ENCODE measurements around the gene CELF4.

Gene CELF4

DNA sequence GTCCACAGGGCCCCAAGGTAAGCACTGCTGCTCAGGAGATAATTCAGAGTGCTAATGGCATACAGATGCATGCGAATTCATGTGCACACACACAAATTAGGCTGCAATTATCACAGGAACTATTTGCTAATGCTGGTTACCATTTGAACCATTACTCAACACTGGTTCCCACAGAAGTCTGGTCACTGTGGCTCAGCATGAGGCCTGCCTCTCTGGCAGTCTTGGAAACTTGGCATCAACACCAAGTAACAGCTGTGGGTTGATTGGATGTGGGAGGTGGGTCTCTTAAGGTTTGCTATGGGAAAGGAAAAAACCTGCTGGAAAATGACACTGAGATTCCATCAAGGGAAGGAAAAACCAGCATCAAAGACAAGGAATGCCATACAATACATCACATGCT, 105.0 kb downstream of the CELF4 start:
- no peak for DNase-seq

DNA sequence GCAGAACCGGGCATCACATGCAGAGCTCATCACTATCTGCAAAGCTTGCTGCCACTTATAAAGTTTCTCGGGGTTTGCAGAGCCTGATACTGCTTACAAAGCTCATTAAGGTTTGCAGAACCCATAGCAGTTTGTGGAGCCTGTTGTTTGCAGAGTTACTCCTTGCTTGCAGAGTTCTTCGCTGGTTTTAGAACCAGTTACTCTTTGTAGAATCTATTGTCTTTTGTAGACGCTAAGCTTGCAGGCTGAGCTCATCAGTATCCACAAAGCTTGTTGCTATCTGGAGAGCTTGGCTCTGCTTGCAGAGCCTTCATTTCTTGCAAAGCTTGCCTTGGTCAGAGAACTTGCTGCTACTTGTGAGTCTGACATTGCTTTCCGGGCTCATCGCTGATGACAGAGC, 106.9 kb downstream of the CELF4 start:
- DNase-seq: no peak

DNA sequence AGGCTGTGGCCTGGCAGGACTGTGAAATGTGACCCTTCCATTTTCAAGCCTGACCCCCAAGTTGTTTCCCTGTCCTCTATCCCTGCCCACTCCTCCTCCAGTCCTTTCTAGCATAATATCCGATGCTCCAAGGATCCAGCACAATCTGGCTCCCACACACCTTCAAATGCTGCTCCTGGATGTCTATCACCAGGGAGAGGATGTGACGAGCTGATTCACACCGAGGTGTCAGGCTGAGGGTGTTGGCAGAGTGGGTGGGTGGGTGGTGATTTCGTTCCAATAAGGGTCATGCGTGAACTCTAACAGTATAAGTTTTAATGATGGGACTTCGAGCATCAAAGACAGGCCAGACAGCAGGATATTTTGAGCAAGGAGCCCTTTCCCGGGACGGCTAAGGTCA, 107.8 kb downstream of the CELF4 start:
- no peak for DNase-seq

DNA sequence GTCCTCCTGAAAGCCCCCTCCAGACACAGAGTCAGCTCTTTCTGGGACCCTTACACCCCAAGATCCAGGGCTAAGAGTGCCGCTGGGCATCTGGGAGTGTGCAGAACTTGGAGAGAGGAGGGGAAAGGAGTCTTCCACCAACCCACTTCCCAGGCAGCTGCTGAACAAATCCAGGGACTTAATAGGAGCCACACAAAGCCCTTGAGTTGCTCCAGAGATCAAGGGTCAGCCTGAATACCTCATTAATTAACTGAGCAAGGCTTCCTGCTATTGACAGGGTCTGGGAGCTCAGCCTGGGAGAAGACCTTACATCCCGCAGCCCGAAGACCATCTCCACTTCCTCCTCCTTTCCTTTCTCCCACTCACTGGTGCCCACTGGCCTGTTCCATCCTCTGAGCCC, 108.3 kb downstream of the CELF4 start:
- no peak for DNase-seq

DNA sequence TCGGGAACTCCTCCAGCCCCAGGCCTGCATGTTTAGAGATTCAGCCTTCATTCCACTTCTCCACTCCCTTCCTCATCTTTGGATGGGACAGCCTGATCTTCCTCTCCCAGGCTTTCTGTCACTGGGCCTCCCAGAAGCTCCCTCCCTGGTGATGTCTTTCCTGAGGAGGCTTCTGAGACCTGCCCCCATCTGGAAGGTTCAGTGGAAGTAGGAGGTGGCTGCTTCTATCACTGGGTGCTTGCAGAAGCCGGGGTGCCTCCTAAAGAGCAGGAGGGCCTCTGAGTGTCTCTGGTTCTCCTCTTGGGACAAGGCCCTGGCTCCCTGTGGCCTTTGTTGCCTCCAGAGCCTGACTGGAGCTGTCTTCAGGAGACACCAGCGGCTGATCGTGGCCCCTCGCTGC, 108.7 kb downstream of the CELF4 start:
- no peak for DNase-seq

DNA sequence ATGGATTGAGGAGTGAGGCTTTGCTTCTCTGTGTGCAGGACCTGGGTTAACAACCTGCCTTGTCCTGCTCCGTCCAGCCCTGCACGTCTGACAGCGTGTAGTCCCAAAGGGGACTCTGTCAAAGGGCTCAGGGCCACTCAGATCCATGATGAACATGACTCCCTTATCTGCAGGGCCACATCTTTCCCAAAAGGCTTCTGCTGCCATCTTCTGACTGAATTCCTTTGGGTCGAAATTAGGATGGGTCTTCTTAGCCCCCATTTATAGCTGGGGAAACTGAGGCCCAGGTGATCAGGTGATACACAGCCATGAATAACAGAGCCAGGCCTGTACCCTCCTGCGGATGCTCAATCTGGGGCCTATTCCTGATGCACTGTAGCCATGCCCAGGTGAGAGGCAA, 109.2 kb downstream of the CELF4 start:
- DNase-seq: no peak

DNA sequence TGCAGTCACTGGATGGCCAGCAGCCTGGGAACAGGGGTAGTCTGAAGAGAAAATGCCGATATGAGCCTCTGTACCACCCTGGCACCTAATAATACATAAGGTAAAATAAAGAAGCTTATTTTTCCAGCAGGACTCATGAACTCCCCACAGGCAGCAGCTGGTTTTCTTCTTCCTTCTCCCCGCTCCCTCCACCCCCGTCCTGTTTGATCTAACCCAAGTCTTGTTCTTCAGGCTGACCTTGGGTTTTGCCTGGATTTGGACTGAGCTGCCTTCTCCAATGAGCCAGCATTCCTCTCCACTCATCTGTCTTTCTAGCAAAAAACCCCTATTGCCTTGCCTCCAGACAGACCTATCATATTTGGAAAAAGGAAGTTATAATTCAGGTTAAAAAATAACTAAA, 111.8 kb downstream of the CELF4 start:
- no peak for DNase-seq

DNA sequence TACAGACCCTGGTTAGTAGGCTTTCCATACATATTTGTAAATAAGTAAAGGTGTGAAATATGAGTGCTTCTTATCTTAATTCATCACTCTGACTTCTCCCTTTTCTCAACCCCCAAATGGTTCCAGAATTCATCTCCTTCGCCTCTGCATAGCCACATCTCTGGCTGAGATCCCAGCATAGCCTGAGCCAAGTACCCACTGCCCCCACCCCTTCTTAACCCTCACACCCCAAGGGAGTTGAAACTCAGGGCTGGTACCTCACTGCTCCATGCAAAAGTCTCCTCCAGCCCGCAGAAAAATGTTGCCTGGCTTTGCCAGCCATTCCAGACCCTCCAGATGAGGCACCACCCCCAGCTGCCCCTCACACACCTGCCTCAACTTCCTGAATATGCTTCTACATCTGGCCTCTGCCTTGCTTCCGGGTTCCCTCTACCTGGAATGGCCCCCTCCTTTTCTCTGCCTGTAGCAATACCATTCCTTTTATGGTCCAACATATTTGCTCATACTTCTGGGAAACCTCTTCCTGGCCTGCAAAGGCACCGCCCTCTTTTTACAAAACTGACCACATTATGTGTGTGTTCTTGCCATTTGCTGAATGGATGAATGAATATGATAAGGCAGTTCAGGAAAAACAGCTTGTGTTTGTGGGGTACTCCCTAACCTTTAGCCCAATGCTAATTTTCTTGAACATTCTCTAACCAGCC, 112.8 kb downstream of the CELF4 start:
- DNase-seq: no peak

DNA sequence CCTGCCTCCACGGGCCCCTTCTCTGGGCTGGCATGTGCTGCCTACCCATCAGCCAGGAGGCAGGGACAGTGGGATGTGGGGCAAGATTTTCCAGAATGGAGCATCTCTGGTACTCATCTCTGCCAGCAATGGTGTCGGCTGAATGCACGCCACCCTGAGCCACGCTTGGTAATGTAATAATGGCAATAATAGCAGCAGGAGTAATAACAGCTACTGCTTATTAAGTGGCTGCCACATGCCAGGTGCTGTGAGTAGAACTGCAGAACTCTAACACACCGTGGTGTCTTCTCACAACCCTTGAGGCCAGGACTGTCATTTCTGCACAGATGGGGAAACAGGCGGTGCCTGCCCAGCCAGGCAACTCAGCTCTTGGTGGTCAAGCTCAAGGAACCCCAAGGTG, 113.6 kb downstream of the CELF4 start:
- no peak for DNase-seq

DNA sequence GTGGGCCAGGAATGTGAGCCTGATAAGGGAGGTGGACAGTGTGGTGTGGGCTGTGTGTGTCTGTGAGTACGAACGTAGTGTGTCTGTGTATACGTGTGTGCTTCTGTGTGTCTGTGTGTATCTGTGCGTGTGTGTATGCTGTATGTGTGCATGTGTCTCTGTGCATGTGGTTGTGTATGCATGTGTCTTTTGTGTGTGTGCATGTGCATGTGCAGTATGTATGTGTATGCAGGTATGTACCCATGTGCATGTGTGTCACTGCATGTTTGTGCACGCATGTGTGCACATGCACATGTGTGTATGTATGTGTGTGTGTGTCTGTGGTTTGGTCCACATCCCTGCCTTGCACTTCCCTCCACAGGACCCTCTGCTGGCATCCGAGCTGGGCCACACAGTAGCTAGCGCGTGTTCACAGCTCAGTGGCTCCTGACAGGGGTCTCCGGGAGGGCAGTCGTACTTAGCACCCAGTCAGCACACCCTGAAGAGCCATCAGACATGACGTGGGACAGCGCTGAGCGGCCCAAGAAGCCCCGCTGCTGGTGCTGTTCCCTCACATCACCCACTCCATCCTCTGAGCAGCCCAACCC, 114.3 kb downstream of the CELF4 start:
- no peak for DNase-seq

DNA sequence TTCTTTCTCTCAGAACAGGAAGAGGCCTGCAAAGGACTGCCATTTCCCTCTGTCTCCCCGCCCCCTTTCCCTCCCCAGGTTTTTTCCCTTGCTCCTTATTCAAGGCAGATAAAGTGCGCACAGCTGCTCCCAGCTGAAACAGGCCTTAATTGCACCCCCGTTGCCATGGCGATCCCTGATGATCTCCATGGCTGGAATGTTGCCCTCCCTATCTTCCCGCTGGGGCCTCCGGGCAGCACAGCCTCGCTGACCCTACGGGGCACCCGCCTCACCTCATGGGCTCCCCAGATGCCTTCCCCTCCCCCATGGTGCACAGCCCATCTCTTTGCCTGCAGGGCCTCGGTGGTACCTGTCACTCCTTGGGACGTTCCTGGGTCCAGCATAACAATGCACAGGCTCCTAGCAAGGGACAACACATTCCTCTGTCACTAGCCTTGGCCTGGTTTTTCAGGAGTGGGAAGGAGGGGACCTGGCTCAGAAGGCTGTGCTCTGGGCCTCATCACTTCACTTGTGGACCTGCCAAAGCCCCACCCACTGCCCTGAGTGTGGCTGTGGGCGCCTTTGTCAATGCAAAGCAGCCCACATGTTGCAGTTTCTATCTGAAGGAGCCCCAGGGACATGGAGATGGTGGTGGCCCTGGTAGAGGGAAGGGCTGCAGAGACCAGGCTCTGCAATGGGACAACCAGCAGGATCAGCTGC, 115.0 kb downstream of the CELF4 start:
- peak; percentile 48 for DNase-seq

DNA sequence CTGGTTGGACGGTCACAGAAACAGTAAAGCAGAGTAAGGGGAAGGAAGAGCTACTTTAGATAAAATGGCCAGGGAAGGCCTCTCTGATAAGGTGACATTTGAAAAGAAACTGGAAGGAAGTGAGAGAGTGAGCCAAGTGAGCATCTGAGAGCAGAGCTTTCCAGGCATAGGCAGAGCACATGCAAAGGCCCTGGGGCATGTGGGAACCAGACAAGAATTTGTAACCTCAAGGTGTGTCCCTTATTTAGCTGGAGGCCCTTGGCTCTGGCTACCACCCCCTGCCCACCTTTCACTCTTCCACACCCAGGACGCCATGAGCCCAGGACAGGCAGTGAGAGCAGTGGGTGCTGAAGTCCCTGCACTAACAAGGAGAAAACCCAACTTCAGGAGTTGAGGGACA, 116.0 kb downstream of the CELF4 start:
- DNase-seq: no peak

DNA sequence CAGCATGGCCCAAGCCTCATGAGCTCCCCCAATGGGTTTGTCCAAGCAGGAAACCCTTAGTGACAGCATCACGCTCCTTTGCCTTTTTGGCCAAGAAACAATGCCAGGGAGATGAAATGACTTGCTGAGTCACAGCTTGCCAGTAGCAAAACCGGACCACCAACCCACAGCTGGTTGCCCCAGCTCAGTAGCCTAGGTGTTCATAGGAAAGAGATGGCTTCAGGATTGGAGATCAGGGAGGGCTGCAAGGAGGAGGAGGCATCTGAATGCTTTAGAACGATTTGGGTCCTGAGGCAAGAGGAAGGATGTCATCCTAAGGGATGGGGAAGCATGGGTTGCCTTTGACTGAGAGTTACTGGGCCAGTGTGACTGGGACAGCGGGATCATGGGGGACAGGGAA, 116.7 kb downstream of the CELF4 start:
- no peak for DNase-seq

DNA sequence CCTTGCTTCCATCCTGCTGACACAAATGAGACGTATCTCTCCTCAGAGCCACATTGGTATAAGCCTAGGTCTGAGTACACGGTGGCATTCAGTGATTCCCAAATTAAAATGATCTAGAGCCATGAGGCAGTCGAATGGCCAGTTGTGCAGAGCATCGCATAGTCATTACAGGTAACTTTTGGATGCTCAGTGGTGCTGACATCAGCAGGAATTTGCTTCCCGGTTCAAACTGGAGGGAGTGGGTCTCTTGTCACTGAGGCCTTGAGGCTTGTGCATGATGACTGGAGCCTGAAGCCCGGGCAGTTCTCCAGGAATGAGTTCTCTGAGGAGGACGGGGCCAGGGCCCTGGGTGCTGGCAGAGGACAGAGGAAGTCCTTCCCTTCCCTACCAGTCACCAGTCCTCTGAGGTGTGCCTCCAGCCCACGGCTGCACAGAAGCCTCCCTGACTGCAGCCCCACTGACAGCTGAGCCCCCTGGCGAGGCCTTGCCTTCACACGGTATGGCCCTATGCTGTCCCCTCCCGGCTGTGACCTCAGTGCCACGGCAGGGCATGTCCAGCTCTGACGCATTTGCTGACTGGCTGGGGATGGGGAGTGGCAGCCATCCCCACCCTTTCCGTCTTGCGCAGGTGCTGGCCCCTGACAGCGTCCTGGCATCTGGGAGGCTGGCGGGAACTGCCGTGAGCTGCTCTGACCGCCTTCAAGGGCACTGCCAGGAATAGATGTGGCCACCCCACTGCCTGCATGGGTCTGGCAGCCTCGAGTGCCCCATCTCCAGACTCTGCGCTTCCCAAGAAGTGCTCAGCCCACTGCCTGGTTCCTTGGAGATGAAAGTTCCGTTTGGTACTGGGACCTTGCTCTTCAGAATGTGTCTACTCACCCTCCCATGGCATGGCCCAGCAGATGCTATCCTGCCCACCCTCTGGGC, 117.4 kb downstream of the CELF4 start:
- no peak for DNase-seq

DNA sequence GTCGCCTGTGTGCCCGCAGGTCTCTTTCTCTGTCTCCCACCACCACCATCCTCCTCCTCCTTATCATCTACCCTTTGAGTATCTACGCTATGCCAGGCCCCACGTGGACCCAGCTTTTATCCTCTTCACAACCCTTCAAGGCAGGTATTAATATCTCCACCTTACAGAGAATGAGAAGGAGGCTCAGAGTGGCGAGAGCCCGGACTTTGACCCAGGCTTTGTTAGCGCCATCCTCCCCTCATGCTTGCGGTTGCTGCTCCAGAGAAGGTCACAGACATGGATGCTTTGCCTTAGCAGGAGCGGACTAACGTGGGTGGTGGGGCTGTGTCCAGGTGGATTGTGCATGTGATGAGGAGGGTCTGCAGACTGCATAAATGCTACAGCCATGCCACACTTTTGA, 119.8 kb downstream of the CELF4 start:
- DNase-seq: no peak

DNA sequence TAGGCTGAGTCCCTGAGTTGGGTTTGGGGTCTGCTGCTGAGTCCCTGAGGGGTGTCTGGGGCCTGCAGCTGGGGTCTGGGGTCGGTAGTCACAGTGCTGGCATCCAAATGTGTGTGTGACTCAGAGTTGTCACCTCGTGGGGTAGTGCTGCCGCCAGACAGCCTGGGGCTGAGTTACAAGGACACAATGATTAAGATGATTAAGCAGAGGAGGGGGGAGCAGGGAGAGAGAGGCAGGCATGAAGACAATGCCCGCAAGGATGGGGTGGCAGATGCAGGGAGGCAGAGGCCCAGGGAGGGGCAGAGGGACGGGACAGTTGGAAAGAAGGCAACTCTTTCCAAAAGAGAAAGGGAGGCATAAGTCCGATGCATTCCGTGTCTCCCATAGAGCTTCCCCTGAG, 120.2 kb downstream of the CELF4 start:
- no peak for DNase-seq

DNA sequence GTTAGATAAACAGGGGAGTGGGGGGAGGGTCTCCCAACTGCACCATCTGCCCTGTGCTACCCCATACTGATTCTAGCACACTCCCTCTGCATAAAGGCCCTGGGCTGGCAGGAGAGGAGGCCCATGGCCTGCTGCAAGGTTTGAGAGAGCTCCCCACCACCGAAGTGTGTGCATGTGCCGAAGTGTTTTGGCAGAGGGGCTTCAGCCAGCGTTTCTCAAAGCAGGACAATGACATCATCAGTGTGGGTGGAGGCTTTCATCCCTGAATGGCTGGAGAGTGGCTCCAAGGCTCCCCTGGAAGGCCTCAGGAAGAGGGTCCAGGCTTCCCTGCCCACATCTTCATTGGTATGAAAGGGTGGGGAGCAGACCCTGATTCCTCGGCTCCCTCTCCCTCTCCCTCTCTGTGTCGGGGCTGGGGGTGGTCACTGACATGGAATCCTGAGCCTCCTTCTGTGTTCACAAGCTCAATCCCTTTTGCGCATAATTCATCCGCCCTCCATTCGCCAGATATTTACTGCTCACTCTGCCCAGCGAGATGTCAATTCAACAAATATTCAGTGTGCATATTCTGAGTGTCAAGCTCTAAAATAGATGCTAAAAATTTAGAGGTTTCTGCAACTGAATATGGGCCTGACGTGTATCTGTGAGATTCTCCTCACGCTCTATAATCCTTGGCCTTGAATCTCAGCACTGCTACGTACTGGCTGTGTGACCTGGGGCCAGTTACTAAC, 122.1 kb downstream of the CELF4 start:
- DNase-seq: no peak

DNA sequence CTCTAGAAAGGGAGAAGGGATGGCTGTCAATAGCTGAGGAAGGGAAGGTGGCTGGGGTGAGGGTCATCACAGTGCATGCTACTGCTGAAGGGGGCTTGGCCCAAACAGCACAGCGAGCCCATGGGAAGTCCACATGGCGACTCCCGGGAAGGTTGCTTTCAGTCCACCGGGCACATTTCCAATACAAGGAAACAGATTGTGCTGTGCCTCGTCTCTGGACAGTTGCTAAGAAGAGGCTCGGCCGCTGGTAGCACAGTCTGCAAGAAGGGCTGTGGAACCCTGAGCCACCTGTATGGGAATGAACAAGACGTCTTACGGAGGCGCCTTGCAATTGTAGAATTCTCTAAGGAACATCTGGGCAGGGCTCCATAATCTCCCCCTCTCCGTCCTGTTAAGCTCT, 123.1 kb downstream of the CELF4 start:
- no peak for DNase-seq

DNA sequence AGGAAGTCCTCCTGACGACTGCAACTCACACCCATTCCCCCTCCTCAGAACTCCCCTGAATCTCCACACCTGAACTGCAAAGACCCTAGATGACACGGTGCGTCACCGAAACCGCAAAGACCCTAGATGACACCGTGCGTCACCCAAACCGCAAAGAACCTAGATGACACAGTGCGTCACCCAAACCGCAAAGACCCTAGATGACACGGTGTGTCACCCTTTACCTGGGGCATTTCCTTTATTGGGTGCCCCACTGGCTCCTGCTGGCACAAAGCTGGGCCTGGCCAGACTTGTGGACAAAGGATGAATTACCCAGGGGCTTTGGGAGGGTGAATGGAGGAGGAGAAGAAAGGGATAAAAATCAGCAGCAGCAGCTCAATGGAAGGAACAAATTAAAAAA, 123.8 kb downstream of the CELF4 start:
- no peak for DNase-seq

DNA sequence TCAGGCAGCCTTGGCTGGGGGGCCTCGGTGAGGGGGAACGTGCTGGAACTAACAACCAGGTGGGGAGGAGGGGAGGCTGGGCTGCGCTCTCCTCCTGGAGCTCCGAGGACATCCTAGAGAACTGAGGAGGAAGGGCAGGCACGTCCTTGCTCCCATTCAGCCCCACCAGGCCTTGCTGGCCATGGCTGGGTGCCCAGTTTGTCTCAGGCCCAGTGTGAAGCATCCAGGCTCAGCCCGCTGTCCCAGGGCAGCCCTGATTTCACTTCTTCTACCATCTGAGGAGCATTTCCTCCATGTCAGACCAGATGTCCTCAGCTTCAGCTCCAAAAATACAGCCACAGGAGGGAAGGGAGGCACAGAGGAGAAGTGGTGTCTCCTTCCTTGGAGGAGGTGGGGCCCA, 125.4 kb downstream of the CELF4 start:
- DNase-seq: no peak

DNA sequence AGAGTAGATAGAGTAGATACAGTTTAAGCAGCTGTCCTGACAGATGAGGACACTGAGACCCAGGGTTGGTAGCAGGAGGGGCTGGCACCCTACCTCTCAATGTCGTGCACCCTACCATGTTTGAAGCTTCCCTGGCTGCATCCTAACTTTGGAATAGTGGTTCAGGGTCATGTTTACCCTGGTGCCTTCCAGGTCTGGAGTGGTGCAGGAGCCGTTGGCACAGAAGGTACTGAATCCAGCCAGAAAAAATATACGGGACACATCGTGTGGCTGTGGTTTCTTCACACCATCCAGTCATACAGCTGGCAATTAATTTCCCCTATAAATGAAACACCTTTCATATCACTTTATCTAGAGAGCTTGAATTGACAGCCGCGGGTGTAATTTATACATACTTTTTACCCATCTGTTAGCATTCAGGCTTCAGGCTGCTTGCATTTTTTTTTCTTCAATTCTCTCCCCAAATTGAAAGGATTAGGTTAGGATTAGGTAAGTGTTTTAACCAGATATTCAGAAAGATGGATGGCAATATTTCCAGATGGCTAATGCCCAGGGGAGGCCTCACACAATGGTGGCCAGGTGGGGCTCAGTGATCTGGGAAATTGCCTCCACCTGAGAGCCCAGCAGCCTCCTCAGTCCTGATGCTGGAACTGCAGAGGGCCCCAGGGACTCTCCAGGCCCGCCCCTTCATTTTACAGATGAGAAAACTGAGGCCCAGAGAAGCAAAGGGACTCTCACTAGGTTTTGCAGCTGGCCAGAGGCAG, 127.0 kb downstream of the CELF4 start:
- DNase-seq: no peak

DNA sequence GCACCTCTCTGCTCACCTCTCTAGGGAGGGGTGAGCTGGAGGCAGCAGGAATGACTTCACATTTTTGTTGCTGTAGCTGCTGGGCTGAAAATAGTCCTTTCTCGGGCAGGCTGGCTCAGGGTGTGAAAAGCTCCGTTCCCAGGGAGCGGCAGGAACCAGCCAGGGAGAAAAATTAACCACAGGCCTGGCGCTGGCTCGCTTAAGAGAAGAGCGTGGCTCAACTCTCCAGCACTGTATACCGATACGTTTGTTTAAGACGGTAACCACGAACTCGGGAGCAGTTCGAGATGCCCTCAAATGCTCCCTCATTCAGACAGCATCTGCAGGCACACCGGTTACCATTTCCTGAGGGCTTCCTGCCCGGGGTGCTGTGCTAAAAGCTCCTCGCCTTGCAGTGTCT, 129.6 kb downstream of the CELF4 start:
- no peak for DNase-seq

All from right hindlimb (tissue), 1 donor.